ENCODE measurements around the gene POLR3K. TPM values are rescaled to one million over a fixed set of nuclear protein-coding genes. Genes with fewer than 3 reads are reported as not detected.

The POLR3K gene
- total and polyA plus RNA-seq, 4 donors, result 2.8 to 9.8 (median 7.4) TPM

DNA sequence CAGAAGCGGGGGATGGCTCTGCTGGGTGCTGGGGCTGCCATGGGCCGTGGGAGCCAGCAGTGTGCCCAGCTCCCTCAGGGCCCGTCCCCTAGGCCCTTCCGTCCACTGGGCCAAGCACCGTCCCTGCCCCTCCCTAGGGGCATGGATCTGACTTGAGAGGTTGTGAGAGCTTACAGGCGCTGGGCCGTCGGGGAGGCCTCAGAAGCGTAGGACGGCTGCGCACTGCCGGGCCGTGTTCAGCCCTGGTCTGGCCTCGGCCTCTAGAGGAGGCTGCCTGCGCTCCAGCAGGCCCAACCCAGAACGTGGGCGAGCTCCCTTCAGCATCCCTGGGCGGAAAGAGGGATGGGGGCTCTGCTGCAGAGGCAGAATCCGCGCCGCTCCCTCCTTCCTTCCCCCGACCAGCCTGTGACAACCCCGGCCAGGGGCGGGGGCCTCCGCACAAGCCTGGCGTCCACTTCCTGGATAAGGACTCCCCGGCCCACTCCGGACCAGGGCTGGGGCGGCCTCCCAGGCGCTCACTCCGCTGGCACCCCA, 23.9 kb upstream of the POLR3K start:
- no peak for TF ChIP-seq FOXA2 (IDR thresholded peaks at IDR 0.05)
- TF ChIP-seq, protein P1, sequence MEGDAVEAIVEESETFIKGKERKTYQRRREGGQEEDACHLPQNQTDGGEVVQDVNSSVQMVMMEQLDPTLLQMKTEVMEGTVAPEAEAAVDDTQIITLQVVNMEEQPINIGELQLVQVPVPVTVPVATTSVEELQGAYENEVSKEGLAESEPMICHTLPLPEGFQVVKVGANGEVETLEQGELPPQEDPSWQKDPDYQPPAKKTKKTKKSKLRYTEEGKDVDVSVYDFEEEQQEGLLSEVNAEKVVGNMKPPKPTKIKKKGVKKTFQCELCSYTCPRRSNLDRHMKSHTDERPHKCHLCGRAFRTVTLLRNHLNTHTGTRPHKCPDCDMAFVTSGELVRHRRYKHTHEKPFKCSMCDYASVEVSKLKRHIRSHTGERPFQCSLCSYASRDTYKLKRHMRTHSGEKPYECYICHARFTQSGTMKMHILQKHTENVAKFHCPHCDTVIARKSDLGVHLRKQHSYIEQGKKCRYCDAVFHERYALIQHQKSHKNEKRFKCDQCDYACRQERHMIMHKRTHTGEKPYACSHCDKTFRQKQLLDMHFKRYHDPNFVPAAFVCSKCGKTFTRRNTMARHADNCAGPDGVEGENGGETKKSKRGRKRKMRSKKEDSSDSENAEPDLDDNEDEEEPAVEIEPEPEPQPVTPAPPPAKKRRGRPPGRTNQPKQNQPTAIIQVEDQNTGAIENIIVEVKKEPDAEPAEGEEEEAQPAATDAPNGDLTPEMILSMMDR (IDR thresholded peaks at IDR 0.05; ENCODE audit: low read depth, low read length, missing input control), result no peak
- no peak for TF ChIP-seq RXRA (IDR thresholded peaks at IDR 0.05)
- no peak for TF ChIP-seq NR2F2 (IDR thresholded peaks at IDR 0.05)
- no peak for TF ChIP-seq HNF4G (IDR thresholded peaks at IDR 0.05)
- TF ChIP-seq RAD21 (IDR thresholded peaks at IDR 0.05), result no peak
- no peak for TF ChIP-seq TAF1 (conservative IDR thresholded peaks at IDR 0.05)
- no peak for TF ChIP-seq YY1 (IDR thresholded peaks at IDR 0.05)
- TF ChIP-seq ZBTB33 (IDR thresholded peaks at IDR 0.05), result no peak
- TF ChIP-seq SP1 (IDR thresholded peaks at IDR 0.05), result no peak
- no peak for TF ChIP-seq JUND (IDR thresholded peaks at IDR 0.05)
- peaks cover 0 to 7% (median 0%) of the 10 kb centered on the region in 4 donors for H3K36me3 ChIP-seq (ENCODE audit: control insufficient read depth in 4 of 4, insufficient read depth in 3 of 4, low read depth in 1 of 4, low read length in 3 of 4)
- H3K4me1 ChIP-seq (ENCODE audit: control insufficient read depth in 4 of 4, insufficient read depth in 4 of 4, low read length in 3 of 4), result peaks cover 8 to 24% (median 20%) of the 10 kb centered on the region in 4 donors
- no peaks in the 10 kb centered on the region for H3K9me3 ChIP-seq (ENCODE audit: control insufficient read depth in 4 of 4, low read length in 3 of 4)
- H3K27me3 ChIP-seq (ENCODE audit: control insufficient read depth in 4 of 4, insufficient read depth in 4 of 4, low read length in 3 of 4), result no peaks in the 10 kb centered on the region
- H3K4me3 ChIP-seq (ENCODE audit: low read depth in 1 of 3, low read length in 3 of 3), result peak overlapping the region in 2 of 3 donors; percentile 62 to 93
- H3K27ac ChIP-seq (ENCODE audit: low read depth in 1 of 2, low read length in 2 of 2), result peak overlapping the region; percentile 65 to 75
- DNase-seq (ENCODE audit: low spot score), result no peak
- H3K9ac ChIP-seq (ENCODE audit: low read depth in 1 of 2, low read length in 2 of 2), result peak overlapping the region; percentile 3 to 14
- WGBS, result 52% methylated on average over 31 of the region's 31 CpGs

- WGBS, result 51% methylated on average over 13 of the region's 13 CpGs
- H3K4me3 ChIP-seq (ENCODE audit: low read depth in 1 of 3, low read length in 3 of 3), result no peak overlapping the region
- no peaks in the 10 kb centered on the region for H3K9me3 ChIP-seq (ENCODE audit: control insufficient read depth in 4 of 4, low read length in 3 of 4)
- H3K27me3 ChIP-seq (ENCODE audit: control insufficient read depth in 4 of 4, insufficient read depth in 4 of 4, low read length in 3 of 4), result no peaks in the 10 kb centered on the region
- peaks cover 0 to 7% (median 0%) of the 10 kb centered on the region in 4 donors for H3K36me3 ChIP-seq (ENCODE audit: control insufficient read depth in 4 of 4, insufficient read depth in 3 of 4, low read depth in 1 of 4, low read length in 3 of 4)
- H3K4me1 ChIP-seq (ENCODE audit: control insufficient read depth in 4 of 4, insufficient read depth in 4 of 4, low read length in 3 of 4), result peaks cover 8 to 27% (median 22%) of the 10 kb centered on the region in 4 donors
- H3K9ac ChIP-seq (ENCODE audit: low read depth in 1 of 2, low read length in 2 of 2), result peak overlapping the region in 1 of 2 donors; percentile 14
- H3K27ac ChIP-seq (ENCODE audit: low read depth in 1 of 2, low read length in 2 of 2), result peak overlapping the region; percentile 65 to 75
- no peak for DNase-seq (ENCODE audit: low spot score)
- no peak for TF ChIP-seq SP1 (IDR thresholded peaks at IDR 0.05)
- no peak for TF ChIP-seq RAD21 (IDR thresholded peaks at IDR 0.05)
- TF ChIP-seq FOXA2 (IDR thresholded peaks at IDR 0.05), result no peak
- no peak for TF ChIP-seq FOXA1 (IDR thresholded peaks at IDR 0.05)
- TF ChIP-seq REST (IDR thresholded peaks at IDR 0.05), result no peak
- TF ChIP-seq EGR1 (IDR thresholded peaks at IDR 0.05; ENCODE audit: low read depth in 2 of 2), result no peak
- TF ChIP-seq HNF4A (conservative IDR thresholded peaks at IDR 0.05), result no peak
- TF ChIP-seq RXRA (IDR thresholded peaks at IDR 0.05), result no peak
- no peak for TF ChIP-seq ATF3 (IDR thresholded peaks at IDR 0.05)
- TF ChIP-seq, protein P2, sequence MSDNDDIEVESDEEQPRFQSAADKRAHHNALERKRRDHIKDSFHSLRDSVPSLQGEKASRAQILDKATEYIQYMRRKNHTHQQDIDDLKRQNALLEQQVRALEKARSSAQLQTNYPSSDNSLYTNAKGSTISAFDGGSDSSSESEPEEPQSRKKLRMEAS (IDR thresholded peaks at IDR 0.05), result no peak
- TF ChIP-seq NR2F2 (IDR thresholded peaks at IDR 0.05), result no peak
- TF ChIP-seq ZBTB33 (IDR thresholded peaks at IDR 0.05), result no peak
- TF ChIP-seq HNF4G (IDR thresholded peaks at IDR 0.05), result no peak
- TF ChIP-seq TAF1 (conservative IDR thresholded peaks at IDR 0.05), result no peak
- TF ChIP-seq JUND (IDR thresholded peaks at IDR 0.05), result no peak
- TF ChIP-seq, protein P1 (IDR thresholded peaks at IDR 0.05; ENCODE audit: low read depth, low read length, missing input control), result no peak
- no peak for TF ChIP-seq YY1 (IDR thresholded peaks at IDR 0.05)
These were observed 23.3 kb upstream of the POLR3K start for GRCh38 chr16:76535-77272.

Measured in liver (tissue), 9 donors.